WTC11 (cell line): ENCODE results near the gene DGKZ. TPM values are rescaled to one million over a fixed set of nuclear protein-coding genes. Genes with fewer than 3 reads are reported as not detected.

ENCODE experiments used
- ATAC-seq: fragments of 200-7000 bp; cut with Tn5 transposase; 2 replicates; pipeline ENCODE4 v1.10.0; 2021; ENCODE audit warnings: mild to moderate bottlenecking, moderate library complexity
- CTCF ChIA-PET: fragments of 300-600 bp; sonication (Branson Sonifier 250); formaldehyde crosslinking; loops from one replicate; lab custom pipeline; 2021; ENCODE audit warnings: antibody characterized with exemption; lab: Charles Lee
- POLR2A ChIA-PET: fragments of 350-600 bp; sonication (Branson Sonifier 250); formaldehyde crosslinking; loops from one replicate; lab custom pipeline; 2021; ENCODE audit warnings: antibody characterized with exemption; lab: Charles Lee
- DNase-seq: peaks from one replicate; pipeline ENCODE4 v3.0.0; 2021; ENCODE audit warnings: low spot score
- H3K27ac Mint-ChIP-seq: 2 replicates; pipeline ENCODE4 v1.8.0; 2021; ENCODE audit warnings: mixed read lengths
- H3K27me3 Mint-ChIP-seq: 2 replicates; pipeline ENCODE4 v1.8.0; 2021; ENCODE audit warnings: low read depth, mild to moderate bottlenecking, moderate library complexity, mixed read lengths
- H3K36me3 Mint-ChIP-seq: 2 replicates; pipeline ENCODE4 v1.8.0; 2021; ENCODE audit warnings: mixed read lengths
- H3K4me1 Mint-ChIP-seq: 2 replicates; pipeline ENCODE4 v1.8.0; 2022; ENCODE audit warnings: mixed read lengths
- H3K4me3 Mint-ChIP-seq: 2 replicates; pipeline ENCODE4 v1.8.0; 2021; ENCODE audit warnings: mild to moderate bottlenecking, moderate library complexity, mixed read lengths
- H3K9me3 Mint-ChIP-seq: 2 replicates; pipeline ENCODE4 v1.8.0; 2021; ENCODE audit warnings: mixed read lengths
- CREB1 ChIP-seq: sonication (generic); formaldehyde crosslinking; IDR thresholded peaks from 2 replicates; pipeline ENCODE4 v1.8.0; 2023; ENCODE audit warnings: mild to moderate bottlenecking, missing genetic modification reagents
- CREM ChIP-seq: sonication (generic); formaldehyde crosslinking; IDR thresholded peaks from 2 replicates; pipeline ENCODE4 v1.8.1; 2022; ENCODE audit warnings: mild to moderate bottlenecking, missing genetic modification reagents, moderate library complexity
- JAZF1 ChIP-seq: fragments of 250-450 bp; sonication (Bioruptor Pico); IDR thresholded peaks from 2 replicates; pipeline ENCODE4 v1.9.0; 2021; ENCODE audit warnings: moderate library complexity, mild to moderate bottlenecking, inconsistent platforms
- NR2C2 ChIP-seq: sonication (generic); formaldehyde crosslinking; IDR thresholded peaks from 2 replicates; pipeline ENCODE4 v1.8.0; 2022; ENCODE audit warnings: mild to moderate bottlenecking, missing genetic modification reagents
- OVOL2 ChIP-seq: fragments of 250-450 bp; sonication (Bioruptor Pico); IDR thresholded peaks from 2 replicates; pipeline ENCODE4 v1.9.0; 2021; ENCODE audit warnings: mild to moderate bottlenecking, borderline replicate concordance
- RELA ChIP-seq: sonication (generic); formaldehyde crosslinking; IDR thresholded peaks from 2 replicates; pipeline ENCODE4 v1.8.1; 2022; ENCODE audit warnings: missing genetic modification reagents, mild to moderate bottlenecking, borderline replicate concordance
- TEAD4 ChIP-seq: sonication (generic); formaldehyde crosslinking; IDR thresholded peaks from 2 replicates; pipeline ENCODE4 v1.8.0; 2022; ENCODE audit warnings: mild to moderate bottlenecking, missing genetic modification reagents
- ZNF396 ChIP-seq: fragments of 250-450 bp; sonication (Bioruptor Pico); IDR thresholded peaks from 2 replicates; pipeline ENCODE4 v1.8.0; 2021; ENCODE audit warnings: mild to moderate bottlenecking, moderate library complexity, borderline replicate concordance
- total RNA-seq: library from RNA; stranded (reverse); gene quantifications from 3 replicates; pipeline ENCODE4 v1.2.3, GENCODE V29; 2021
- TF ChIP-seq, protein P1 (sequence below): fragments of 250-450 bp; sonication (Bioruptor Pico); IDR thresholded peaks from 2 replicates; pipeline ENCODE4 v1.9.0; 2021; ENCODE audit warnings: moderate library complexity, mild to moderate bottlenecking, inconsistent platforms, borderline replicate concordance
- TF ChIP-seq, protein P2 (sequence below): sonication (generic); formaldehyde crosslinking; conservative IDR thresholded peaks from 2 replicates; pipeline ENCODE4 v1.8.1; 2022; ENCODE audit warnings: mild to moderate bottlenecking, missing genetic modification reagents
- TF ChIP-seq, protein P3 (sequence below): sonication (generic); formaldehyde crosslinking; IDR thresholded peaks from 2 replicates; pipeline ENCODE4 v1.8.1; 2022; ENCODE audit warnings: low read depth, missing genetic modification reagents, borderline replicate concordance
- TF ChIP-seq, protein P4 (sequence below): sonication (generic); formaldehyde crosslinking; IDR thresholded peaks from 2 replicates; pipeline ENCODE4 v1.8.1; 2023; ENCODE audit warnings: mild to moderate bottlenecking, missing genetic modification reagents, borderline replicate concordance
- TF ChIP-seq, protein P5 (sequence below): sonication (generic); formaldehyde crosslinking; IDR thresholded peaks from 2 replicates; pipeline ENCODE4 v1.8.0; 2022; ENCODE audit warnings: mild to moderate bottlenecking, missing genetic modification reagents
- TF ChIP-seq, protein P6 (sequence below): fragments of 250-450 bp; sonication (Bioruptor Pico); IDR thresholded peaks from 2 replicates; pipeline ENCODE4 v1.9.0; 2021; ENCODE audit warnings: mild to moderate bottlenecking
- TF ChIP-seq, protein P7 (sequence below): sonication (generic); formaldehyde crosslinking; IDR thresholded peaks from 2 replicates; pipeline ENCODE4 v1.8.0; 2022; ENCODE audit warnings: mild to moderate bottlenecking, missing genetic modification reagents
- TF ChIP-seq, protein P8 (sequence below): sonication (generic); formaldehyde crosslinking; IDR thresholded peaks from 2 replicates; pipeline ENCODE4 v1.8.1; 2022; ENCODE audit warnings: low read depth, mild to moderate bottlenecking, moderate library complexity, missing genetic modification reagents, borderline replicate concordance

DGKZ gene
- total RNA-seq, 1 experiment from 2014 or later = 139 TPM

DNA sequence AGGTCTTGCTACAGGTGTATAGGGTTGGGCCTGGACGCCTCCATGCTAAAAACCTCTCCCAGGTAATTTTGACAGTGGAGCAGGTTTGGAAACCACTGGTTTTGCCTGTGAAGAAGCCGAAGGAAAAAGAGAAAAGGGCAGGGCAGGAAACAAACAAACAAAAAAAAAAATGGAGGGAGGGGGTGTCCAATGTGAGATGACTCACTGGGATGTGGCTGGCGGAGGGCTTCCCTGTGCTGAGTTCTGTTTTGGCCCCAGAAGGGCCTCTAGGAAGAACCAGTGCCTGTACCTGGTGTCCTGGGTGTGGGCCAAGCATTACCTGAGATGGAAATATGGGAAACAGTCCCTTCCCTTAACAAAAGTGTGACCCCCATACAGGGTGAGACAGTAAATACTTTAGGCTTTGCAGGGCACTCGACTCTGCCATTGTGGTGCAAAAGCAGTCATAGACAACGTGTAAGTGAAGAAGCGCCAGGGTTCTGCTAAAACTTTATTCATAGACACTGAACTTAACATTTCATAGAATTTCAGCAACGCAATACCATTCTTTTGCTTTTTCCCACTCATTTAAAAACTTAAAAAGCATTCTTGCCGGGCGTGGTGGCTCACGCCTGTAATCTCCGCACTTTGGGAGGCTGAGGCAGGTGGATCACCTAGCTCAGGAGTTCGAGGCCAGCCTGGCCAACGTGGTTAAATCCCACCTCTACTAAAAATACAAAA is 9.5 kb upstream of the DGKZ start:
- no peak for TF ChIP-seq ZNF396 (CRISPR knock-in tag)
- TF ChIP-seq, all 79 proteins: peak for 0
- ATAC-seq (no peak), DNase-seq (no peak)
- peaks cover 90% of the 10 kb centered on the region for H3K4me1 Mint-ChIP-seq
- no peaks in the 10 kb centered on the region for H3K9me3 Mint-ChIP-seq
- CTCF ChIA-PET = interaction anchor here (1.3 to 5.6 kb wide), 6 partner anchors 9 to 54 kb away, joined by 3 to 62 read pairs (median 11); partner anchors contain the start of genes CHRM4 and DGKZ
- POLR2A ChIA-PET = interaction anchor here (0.7 to 0.9 kb wide), 2 partner anchors 22 to 41 kb away, joined by 3 to 4 read pairs; no protein-coding TSS in a partner anchor
- H3K27ac Mint-ChIP-seq = peak overlapping the region; percentile 94
- no peaks in the 10 kb centered on the region for H3K36me3 Mint-ChIP-seq
- peak overlapping the region; percentile 30; the same call in 1 of the 2 replicates for H3K4me3 Mint-ChIP-seq
- peaks cover 18% of the 10 kb centered on the region for H3K27me3 Mint-ChIP-seq

DNA sequence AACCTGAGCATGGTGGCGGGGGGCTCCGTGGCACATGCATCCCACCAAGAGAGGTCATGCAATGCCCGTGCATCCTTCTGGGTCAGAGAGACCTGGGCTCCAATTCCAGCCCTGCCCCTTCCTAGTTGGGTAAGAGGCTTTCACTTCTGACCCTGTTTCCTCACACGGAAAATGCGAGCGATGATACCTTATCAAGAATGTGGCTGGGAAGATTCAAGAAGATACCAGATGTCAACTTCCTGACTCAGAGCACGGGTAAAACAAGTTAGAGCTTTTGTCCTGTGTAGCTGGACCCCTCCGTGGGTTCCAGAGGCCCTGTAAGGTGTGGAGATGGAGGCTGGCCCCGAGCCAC is 8.7 kb upstream of the DGKZ start:
- ATAC-seq = peak; percentile 3

DNA sequence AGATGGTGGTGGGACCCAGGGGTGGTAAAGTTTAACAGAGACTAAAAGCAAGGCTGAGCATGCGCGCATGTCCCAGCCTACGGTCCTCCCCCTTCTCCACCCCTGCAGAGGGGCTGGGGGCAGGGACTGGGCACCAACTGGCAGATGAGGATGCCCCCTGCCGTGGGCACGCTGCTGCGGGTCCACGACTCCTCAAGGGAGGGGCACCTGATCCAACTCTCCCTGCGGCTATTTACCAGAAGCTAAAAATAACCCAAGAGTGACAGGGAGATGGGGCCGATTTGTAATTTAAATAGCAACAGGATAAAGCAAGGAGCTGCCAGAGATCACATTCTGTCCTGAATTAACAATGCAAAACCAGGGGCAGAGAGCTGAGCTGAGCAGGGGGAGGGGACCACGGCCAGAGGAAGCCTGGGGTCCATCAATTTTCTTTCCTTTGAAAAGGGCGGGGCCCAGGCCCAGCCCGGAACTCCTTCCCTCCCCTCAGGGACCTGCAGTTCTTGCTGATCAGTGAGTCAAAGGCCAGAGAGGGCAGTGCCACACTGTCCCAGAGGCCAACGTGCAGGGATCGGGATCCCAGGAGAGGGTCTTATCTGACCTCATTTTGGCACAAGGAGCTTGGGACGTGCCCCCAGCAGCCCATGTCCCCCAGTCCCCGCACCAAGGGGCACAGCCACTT is 8.1 kb upstream of the DGKZ start:
- Mint-ChIP-seq H3K9me3 (no peaks in the 10 kb centered on the region), H3K4me1 (peaks cover 96% of the 10 kb centered on the region), H3K36me3 (no peaks in the 10 kb centered on the region), H3K27me3 (peaks cover 9% of the 10 kb centered on the region), H3K27ac (peak overlapping the region; percentile 99), H3K4me3 (peak overlapping the region; percentile 60)
- CTCF ChIA-PET = interaction anchor here (0.5 to 5.6 kb wide), 21 partner anchors 8 to 156 kb away, joined by 3 to 62 read pairs (median 5); partner anchors contain the start of genes CHRM4, CREB3L1 and DGKZ
- peak; percentile 83 for DNase-seq
- POLR2A ChIA-PET = interaction anchor here (0.6 to 2.2 kb wide), 10 partner anchors 8 to 114 kb away, joined by 3 to 10 read pairs (median 4); partner anchors contain the start of genes CREB3L1 and DGKZ
- ATAC-seq = peak; percentile 89
- TF ChIP-seq, protein P1, sequence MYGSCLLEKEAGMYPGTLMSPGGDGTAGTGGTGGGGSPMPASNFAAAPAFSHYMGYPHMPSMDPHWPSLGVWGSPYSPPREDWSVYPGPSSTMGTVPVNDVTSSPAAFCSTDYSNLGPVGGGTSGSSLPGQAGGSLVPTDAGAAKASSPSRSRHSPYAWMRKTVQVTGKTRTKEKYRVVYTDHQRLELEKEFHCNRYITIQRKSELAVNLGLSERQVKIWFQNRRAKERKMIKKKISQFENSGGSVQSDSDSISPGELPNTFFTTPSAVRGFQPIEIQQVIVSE = no peak
- TF ChIP-seq RELA = no peak
- TF ChIP-seq, protein P2, sequence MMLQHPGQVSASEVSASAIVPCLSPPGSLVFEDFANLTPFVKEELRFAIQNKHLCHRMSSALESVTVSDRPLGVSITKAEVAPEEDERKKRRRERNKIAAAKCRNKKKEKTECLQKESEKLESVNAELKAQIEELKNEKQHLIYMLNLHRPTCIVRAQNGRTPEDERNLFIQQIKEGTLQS (CRISPR knock-in tag) = no peak
- TF ChIP-seq, protein P3, sequence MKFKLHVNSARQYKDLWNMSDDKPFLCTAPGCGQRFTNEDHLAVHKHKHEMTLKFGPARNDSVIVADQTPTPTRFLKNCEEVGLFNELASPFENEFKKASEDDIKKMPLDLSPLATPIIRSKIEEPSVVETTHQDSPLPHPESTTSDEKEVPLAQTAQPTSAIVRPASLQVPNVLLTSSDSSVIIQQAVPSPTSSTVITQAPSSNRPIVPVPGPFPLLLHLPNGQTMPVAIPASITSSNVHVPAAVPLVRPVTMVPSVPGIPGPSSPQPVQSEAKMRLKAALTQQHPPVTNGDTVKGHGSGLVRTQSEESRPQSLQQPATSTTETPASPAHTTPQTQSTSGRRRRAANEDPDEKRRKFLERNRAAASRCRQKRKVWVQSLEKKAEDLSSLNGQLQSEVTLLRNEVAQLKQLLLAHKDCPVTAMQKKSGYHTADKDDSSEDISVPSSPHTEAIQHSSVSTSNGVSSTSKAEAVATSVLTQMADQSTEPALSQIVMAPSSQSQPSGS (CRISPR knock-in tag) = no peak
- peak; percentile 40; the same call in 1 of the 2 replicates for TF ChIP-seq CREM (CRISPR knock-in tag)
- TF ChIP-seq, protein P4, sequence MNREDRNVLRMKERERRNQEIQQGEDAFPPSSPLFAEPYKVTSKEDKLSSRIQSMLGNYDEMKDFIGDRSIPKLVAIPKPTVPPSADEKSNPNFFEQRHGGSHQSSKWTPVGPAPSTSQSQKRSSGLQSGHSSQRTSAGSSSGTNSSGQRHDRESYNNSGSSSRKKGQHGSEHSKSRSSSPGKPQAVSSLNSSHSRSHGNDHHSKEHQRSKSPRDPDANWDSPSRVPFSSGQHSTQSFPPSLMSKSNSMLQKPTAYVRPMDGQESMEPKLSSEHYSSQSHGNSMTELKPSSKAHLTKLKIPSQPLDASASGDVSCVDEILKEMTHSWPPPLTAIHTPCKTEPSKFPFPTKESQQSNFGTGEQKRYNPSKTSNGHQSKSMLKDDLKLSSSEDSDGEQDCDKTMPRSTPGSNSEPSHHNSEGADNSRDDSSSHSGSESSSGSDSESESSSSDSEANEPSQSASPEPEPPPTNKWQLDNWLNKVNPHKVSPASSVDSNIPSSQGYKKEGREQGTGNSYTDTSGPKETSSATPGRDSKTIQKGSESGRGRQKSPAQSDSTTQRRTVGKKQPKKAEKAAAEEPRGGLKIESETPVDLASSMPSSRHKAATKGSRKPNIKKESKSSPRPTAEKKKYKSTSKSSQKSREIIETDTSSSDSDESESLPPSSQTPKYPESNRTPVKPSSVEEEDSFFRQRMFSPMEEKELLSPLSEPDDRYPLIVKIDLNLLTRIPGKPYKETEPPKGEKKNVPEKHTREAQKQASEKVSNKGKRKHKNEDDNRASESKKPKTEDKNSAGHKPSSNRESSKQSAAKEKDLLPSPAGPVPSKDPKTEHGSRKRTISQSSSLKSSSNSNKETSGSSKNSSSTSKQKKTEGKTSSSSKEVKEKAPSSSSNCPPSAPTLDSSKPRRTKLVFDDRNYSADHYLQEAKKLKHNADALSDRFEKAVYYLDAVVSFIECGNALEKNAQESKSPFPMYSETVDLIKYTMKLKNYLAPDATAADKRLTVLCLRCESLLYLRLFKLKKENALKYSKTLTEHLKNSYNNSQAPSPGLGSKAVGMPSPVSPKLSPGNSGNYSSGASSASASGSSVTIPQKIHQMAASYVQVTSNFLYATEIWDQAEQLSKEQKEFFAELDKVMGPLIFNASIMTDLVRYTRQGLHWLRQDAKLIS (CRISPR knock-in tag) = no peak
- TF ChIP-seq, protein P5, sequence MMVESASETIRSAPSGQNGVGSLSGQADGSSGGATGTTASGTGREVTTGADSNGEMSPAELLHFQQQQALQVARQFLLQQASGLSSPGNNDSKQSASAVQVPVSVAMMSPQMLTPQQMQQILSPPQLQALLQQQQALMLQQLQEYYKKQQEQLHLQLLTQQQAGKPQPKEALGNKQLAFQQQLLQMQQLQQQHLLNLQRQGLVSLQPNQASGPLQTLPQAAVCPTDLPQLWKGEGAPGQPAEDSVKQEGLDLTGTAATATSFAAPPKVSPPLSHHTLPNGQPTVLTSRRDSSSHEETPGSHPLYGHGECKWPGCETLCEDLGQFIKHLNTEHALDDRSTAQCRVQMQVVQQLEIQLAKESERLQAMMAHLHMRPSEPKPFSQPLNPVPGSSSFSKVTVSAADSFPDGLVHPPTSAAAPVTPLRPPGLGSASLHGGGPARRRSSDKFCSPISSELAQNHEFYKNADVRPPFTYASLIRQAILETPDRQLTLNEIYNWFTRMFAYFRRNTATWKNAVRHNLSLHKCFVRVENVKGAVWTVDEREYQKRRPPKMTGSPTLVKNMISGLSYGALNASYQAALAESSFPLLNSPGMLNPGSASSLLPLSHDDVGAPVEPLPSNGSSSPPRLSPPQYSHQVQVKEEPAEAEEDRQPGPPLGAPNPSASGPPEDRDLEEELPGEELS (CRISPR knock-in tag) = peak; percentile 88; the same call in 1 of the 2 replicates
- TF ChIP-seq, protein P6, sequence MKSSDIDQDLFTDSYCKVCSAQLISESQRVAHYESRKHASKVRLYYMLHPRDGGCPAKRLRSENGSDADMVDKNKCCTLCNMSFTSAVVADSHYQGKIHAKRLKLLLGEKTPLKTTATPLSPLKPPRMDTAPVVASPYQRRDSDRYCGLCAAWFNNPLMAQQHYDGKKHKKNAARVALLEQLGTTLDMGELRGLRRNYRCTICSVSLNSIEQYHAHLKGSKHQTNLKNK = no peak
- no peak for TF ChIP-seq CREB1 (CRISPR knock-in tag)
- TF ChIP-seq, protein P7, sequence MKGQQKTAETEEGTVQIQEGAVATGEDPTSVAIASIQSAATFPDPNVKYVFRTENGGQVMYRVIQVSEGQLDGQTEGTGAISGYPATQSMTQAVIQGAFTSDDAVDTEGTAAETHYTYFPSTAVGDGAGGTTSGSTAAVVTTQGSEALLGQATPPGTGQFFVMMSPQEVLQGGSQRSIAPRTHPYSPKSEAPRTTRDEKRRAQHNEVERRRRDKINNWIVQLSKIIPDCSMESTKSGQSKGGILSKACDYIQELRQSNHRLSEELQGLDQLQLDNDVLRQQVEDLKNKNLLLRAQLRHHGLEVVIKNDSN (CRISPR knock-in tag) = peak; percentile 46; the same call in 1 of the 2 replicates
- TF ChIP-seq, protein P8, sequence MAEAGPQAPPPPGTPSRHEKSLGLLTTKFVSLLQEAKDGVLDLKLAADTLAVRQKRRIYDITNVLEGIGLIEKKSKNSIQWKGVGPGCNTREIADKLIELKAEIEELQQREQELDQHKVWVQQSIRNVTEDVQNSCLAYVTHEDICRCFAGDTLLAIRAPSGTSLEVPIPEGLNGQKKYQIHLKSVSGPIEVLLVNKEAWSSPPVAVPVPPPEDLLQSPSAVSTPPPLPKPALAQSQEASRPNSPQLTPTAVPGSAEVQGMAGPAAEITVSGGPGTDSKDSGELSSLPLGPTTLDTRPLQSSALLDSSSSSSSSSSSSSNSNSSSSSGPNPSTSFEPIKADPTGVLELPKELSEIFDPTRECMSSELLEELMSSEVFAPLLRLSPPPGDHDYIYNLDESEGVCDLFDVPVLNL (CRISPR knock-in tag) = no peak
- TF ChIP-seq JAZF1 (CRISPR knock-in tag) = no peak
- TF ChIP-seq TEAD4 (CRISPR knock-in tag) = no peak
- no peak for TF ChIP-seq NR2C2 (CRISPR knock-in tag)

More for the DNA sequence above, 8.7 kb upstream of the DGKZ start:
- CTCF ChIA-PET = interaction anchor here (0.6 to 5.6 kb wide), 13 partner anchors 9 to 155 kb away, joined by 3 to 62 read pairs (median 9); partner anchors contain the start of genes CHRM4 and DGKZ
- H3K4me1 Mint-ChIP-seq = peaks cover 95% of the 10 kb centered on the region
- no peaks in the 10 kb centered on the region for H3K36me3 Mint-ChIP-seq
- POLR2A ChIA-PET = interaction anchor here (0.6 to 2.1 kb wide), 7 partner anchors 8 to 115 kb away, joined by 3 to 9 read pairs (median 5); partner anchors contain the start of genes CREB3L1 and DGKZ
- H3K9me3 Mint-ChIP-seq = no peaks in the 10 kb centered on the region
- no peak for TF ChIP-seq OVOL2
- TF ChIP-seq, all 79 proteins: peak for 0
- Mint-ChIP-seq H3K4me3 (peak overlapping the region; percentile 60), H3K27me3 (peaks cover 14% of the 10 kb centered on the region), H3K27ac (peak overlapping the region; percentile 99)
- no peak for DNase-seq
